T follicular helper cell (primary cell): ENCODE measurements around the gene ZFPM1.
A peak's percentile ranks its signal among the peaks of the same experiment; 100 is the strongest.

Source experiments
- DNase-seq: peaks from one replicate; pipeline ENCODE4 v3.0.0-alpha.2; 2020; ENCODE audit warnings: low read depth

ZFPM1 gene

DNA sequence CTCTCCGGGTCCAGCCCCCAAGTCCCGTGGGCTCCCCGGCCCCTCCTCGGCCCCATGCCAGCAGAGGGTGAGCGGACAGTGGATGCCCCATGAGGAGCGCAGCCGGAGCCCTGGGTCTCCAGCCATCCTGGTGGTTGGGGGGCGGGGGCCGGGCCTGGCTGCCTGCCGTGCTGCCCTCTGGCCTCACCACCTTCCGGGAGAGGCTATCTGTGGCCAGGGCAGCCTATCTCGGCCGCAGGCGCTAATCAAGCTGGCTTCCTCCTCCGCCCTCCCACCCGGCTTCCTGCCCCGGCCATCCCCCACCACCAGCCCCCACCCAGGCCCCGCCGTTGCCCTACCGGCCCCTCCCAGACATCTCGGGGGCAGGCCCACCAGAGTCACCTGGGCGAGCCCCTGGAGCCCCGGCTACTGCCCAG, 46.8 kb downstream of the ZFPM1 start:
- DNase-seq, result no peak

DNA sequence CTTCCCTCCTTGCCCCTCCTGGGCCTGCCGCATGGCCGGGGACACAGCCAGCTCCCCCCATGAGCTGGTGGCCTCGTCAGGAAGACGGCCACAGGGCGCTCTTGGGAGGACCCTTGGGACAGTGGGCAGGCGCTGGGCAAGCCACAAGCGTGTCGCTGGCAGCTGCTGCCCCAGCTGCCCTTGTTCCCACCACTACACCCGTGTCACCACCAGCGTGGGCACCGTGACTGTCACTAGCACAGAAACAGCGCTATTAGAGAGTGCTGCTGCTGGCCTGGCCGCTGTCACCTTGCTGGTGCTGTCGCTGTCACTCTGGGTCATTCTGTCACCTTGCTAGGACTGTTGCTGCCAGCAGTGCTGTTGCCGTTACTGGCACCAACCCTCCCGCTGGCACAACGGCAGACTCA, 47.2 kb downstream of the ZFPM1 start:
- no peak for DNase-seq

DNA sequence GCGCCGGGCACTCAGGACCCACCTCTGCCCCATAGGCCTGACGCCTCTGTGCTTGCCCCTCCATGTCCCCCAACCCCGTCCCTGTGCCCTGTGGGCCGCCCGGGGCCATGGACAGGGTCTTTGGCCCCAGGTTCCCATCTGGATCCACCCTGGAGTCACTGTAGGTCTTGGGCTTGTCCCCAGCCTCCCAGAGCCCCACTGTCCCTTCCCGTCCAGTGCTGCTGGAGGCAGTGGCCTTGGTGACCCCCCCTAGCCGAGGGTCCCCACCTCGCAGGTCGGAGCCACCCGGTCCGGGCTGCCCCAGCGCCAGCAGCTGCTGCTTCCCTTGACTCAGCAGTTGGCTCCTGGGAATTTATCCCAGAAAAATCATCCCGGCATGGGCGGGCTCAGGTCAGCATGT, 49.3 kb downstream of the ZFPM1 start:
- DNase-seq, result no peak

DNA sequence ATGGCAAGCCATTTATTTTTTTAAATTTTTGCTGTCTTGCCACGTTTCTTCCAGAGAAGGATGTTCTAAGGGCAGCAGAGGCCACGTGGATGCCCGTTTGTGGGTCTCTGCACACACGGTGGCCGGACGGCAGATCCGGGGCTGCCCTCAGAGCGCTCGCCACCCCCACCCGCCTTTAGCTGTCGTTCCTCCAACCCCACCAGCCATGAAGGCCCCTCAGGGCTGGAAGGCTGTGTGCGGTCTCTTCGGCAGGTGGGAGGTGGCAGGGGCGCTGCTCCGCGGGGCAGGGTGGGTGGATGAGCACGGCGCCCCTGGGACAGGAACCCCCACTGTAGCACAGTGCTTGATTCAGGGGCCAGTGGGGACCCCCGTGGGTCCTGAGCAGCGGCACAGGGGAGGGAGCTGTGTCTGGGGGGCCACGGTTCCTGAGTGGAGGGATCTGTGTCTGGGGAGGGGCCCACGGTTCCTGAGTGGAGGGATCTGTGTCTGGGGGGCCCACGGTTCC, 49.7 kb downstream of the ZFPM1 start:
- no peak for DNase-seq

DNA sequence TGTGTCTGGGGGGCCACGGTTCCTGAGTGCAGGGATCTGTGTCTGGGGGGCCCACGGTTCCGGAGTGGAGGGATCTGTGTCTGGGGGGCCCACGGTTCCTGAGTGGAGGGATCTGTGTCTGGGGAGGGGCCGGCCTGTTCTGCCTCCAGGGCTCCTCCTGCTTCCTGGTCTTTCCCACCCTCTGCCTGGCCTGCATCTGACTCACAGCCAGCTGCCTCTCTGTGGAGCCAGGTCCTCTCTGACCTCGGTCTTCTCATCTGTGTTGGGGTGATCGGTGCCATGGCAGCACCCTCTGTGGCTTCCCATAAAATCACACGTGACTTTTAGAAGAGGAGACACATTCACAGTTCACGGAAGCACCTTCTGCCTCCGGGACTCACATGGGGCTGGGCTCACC, 50.3 kb downstream of the ZFPM1 start:
- no peak for DNase-seq

DNA sequence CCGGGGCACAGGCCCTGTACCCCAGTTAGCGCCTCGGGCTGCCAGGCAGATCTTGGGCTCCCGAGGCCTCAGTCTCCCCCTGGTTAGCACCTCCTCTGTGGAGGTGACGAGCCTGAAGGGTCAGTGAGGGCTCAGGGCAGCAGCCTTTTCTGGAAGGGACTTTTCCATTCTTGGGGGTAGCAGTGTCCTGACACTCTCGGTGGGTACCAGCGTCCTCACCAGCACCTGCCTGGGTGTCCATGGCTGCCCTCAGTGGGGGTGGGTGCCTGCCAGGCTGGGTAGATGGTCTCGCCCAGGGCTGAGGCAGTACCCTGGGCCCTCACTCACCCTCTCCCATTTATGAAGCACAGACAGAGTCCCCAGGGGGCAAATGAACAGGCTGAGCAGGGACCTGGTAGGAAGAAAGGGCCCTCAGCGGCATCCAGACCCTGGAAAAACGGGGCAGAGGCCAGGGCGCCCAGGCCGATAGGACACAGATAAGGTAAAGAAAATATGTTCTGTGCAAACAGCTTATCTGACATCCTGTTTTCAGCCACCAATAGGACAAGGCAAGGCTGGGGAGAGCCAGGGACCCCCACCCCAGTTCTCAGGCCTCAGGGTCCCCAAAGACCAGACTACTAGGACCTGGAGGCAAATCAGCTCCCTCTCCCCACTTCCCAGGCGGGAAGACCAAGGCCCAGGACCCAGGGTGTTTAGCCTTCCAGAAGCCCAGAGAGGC, 50.9 kb downstream of the ZFPM1 start:
- DNase-seq, result no peak

DNA sequence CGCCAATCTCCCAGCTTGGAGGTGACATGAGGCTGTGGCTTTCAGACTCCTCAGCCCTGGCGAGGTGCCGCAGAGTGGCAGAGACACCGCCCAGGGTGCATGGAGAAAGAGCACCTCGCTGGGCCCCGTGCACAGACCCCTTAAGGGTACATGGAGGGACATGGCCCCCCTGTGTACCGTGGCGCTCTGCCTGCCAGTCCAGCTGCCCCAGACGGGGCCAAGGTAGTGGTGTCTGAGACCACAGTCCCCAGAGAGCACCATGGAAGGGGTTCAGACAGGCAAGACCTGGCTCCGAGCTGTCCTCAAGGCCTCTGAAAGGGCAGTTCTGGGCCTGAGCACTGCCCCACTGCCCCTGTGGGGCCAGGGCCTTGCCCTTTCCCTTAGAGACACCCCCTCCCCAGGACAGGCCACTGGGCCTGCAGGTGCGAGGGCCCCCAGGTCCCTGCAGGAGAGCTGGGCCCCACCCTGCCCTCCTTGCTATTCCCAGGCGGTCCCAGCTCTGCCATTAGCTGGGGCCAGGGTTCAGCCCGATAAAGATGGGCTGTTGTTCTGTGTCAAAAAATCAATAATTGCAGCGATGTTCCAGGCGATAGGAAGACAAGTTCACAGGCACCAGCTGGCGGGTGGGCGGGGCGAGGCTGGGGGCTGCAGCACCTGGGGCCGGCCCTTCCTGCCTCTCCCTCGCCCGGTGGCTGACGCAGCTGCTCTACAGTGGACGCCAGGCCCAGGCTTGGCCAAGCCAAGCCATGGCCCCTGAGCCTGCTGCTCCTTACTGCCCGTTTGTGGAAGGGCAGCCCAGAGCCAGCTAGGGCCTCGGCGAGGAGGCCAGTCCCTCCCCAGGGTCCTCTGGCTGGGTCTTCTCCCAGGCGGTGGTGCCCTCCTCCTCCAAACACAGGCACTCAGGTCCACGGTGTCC, 51.7 kb downstream of the ZFPM1 start:
- no peak for DNase-seq

DNA sequence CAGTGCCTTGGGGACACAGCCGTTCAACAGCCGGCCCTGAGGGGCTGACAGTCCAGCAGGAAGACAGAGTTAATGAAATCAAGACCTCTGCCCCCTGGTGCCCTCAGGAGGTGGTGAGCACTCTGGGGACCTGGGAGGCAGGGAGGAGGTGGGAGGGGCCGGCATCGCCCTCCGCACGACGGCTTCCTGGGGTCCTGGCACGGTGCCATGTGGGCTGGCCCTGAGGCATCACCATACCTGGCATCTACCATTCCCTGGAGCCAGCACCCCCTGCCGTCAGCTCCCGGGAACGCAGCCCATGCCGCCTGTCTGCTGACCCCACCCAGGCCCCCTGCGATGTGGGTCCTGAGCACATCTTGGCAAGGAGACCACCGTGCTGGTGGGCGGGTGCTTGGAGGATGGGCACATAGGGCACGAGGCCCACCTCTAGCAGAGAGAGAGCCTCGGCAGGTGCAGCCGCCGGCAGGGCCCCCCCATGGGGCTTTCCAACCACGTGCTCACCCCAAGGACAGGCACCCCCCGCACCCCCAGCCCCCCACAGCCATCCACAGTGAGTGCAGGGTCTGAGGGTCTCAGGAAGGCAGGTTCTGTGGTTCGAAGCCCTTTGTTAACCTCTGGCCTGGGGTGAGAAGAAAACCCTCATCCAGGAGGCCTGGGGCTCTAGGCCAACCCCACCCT, 52.5 kb downstream of the ZFPM1 start:
- DNase-seq, result peak; percentile 63

DNA sequence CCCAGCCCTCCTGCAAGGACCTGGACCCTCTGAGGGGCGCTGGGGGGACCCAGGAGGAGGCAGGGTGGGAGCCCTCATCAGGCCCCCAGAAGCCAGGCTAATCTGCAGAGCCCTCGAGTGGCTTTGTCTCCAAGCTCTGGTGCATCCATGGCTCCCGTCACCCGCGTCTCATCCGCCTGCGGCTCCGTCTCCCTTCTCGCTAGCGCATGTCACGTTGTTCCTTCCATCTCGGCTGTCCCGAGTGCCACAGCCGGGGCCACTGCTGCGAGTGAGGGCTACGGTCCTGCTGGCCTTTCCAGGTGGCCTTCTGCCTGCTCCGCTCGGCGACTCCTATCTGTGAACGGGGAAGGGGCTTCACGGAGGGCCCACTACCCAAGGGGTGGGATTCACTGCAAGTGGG, 53.6 kb downstream of the ZFPM1 start:
- no peak for DNase-seq

DNA sequence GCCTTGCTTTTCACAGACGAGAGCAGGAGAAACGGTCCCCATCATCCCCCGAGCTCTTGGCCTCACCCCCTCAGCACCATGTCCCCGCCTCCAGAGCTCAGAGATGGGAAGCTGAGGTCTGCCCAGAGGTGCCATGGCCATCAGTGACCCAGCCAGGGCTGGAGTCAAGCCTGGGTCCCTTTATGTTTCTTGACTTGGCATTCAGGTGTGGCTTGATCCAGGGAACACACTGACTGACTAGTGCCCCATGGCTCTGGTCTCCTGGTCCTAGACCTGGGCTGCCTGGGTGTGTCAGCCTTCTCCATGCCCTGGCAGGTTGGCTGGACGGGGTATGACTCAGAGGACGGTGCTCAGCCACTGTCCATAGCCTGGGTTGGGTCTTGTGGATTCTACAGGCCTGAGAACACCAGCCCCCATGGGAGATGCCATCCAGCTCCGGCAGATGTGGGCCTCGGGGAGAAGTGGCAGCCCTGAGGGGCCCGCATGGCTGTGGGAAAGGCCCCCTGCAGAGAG, 54.2 kb downstream of the ZFPM1 start:
- DNase-seq, result no peak

DNA sequence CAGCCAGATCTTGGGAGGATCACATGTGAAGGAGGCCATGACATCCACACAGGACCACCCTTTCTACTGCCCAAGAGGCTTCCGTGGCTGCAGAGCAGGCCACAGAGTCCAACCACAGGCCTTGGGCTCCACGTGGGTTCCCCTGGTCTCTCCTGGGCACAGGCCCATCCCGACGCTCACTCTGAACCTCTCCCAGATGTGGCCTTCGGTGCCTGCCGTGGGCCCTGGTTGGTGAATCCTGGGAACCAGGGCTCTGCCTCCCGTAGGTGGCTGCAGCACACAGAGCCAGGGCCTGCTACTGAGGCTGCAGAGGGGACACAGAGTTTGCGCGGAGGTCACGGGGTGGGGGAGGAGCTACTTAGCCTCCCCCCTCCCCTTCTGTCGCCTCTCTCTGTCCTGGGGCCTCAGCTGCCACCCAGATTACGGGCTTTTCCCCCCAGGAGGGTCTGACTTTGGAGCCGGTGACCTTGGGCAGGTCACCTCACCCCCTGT, 55.3 kb downstream of the ZFPM1 start:
- DNase-seq, result no peak

DNA sequence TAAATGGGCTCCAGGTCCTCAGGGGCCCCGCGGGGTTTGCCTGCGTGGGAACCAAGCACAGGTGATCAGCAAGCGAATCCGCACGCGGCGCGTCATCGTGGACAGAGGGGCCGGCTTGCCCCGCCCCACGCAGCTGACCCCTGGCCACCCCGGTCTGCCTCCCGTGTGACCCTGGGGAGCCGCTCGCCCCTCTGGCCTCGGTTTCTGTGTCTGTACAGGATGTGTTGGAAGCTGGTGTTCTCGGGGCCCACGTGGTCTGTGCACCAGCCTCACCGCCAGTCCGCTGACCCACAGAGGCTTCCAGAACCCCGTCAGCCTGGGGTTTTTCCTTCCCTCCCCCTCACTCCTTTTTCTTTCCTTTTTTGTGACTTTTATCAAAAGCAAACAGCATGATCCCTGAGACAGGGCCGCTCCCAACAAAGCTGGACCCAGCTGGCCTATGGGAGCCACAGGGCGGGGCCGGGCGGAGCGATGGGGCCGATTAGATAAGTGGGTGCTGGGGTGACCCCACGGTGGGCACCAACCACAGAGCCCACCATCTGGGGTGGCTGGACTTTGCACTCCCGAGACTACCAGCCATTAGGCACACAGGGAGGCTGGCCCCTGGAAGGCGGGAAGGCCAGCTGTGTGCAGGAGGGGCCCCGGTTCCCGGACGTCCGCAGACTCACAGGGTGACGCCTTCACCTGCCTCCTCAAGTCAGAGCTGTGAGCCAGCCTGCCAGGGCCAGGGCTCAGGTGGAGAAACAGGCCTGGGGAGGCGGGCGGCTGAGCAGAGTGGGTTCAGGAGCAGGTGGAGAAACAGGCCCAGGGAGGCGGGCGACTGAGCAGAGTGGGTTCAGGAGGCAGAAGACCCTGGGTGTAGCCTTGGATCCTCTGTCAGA, 56.0 kb downstream of the ZFPM1 start:
- no peak for DNase-seq

DNA sequence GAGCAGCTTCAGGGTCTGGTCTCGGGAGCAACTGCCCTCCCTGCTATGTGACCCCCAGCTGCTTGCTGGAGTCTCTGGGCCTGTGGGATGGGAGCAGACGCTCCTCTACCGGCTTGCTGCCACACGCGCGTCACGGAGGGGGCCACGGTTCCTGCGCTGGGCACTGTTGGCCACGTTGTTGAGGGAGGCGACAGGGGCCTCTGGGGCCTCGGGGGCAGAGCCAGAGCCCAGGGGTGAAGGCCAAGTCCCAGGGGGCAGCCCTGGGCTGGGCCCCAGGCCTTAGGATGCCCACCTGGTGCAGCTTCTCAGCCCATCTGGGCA, 56.6 kb downstream of the ZFPM1 start:
- no peak for DNase-seq

DNA sequence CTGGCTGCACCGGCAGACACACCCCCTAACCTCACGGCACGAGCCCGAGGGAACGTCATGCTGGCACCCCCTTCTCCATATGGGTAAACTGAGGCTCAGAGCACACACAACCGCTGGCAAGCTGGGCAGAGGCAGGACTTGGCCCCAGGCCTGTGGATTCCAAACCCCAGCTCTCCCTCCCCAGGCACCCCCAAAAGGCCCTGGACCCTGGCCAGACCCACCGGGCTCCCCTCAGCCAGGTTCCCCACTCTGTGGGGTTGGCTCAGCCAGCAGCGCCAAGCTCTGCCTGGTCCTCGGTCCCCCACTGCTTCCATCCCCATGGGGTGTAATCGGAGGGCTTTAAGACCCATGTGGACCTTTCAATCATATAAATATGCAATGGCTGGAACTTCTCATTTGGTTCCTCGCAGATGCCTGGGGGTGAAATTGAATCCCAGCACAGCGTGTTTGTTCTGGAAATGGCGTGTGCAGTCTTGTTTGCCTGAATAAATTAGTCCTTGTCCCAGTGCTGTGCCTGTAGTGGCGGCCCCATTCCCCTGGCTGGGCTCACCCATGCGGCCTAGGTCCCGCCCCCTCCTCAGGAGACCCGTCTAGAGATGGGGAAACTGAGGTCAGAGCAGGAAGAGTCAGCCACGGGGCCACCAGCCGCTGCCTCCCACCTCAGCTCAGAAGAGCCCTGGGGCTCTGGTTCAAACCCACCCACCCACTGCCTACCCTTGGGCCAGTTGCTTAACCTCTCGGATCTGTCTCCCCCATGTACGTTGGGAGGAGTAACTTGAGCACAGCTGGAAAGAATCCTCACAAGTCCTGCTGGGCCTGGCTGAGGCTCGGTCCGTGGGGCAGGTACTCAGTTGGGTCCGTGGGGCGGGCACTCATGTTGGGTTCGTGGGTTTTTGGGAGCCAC, 57.3 kb downstream of the ZFPM1 start:
- no peak for DNase-seq

DNA sequence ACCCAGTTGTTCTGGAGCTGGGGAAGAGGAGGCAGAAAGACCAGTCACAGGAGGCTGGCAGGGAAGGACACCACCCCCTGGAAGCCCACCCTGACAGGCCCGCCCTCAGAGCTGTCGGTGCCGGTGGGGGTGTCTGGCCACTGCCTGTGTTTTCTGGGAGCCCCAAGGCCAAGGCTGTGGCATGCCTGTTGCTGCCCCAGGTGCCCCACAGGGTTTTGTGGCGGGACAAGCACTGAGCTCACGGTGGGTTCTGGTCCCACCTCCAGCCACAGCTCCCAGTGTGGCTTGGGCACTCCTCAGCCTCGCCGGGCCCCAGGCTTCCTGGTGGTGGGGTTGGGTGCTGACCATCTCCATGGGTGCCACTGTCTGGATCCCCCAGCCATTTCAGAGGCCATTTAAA, 58.0 kb downstream of the ZFPM1 start:
- DNase-seq, result no peak

DNA sequence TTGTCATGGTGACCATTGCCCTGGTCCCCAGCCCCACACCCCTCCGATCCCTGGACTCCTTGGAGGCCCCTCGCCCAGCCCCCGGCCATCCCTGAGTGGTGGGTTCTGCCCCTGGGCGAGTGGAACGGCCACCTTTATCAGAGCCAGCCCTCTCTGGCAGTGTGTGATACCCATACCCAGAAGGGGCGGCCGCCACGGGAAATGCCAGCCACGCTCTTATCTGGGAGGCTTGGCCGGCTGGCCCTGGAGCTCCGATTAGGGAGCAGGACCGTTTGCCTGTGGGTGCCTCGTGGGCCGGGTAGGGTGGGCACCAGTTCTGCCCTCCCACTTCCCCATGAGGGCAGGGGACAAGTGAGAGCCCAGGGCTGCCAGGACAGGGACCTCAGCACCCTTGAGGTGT, 58.8 kb downstream of the ZFPM1 start:
- no peak for DNase-seq

DNA sequence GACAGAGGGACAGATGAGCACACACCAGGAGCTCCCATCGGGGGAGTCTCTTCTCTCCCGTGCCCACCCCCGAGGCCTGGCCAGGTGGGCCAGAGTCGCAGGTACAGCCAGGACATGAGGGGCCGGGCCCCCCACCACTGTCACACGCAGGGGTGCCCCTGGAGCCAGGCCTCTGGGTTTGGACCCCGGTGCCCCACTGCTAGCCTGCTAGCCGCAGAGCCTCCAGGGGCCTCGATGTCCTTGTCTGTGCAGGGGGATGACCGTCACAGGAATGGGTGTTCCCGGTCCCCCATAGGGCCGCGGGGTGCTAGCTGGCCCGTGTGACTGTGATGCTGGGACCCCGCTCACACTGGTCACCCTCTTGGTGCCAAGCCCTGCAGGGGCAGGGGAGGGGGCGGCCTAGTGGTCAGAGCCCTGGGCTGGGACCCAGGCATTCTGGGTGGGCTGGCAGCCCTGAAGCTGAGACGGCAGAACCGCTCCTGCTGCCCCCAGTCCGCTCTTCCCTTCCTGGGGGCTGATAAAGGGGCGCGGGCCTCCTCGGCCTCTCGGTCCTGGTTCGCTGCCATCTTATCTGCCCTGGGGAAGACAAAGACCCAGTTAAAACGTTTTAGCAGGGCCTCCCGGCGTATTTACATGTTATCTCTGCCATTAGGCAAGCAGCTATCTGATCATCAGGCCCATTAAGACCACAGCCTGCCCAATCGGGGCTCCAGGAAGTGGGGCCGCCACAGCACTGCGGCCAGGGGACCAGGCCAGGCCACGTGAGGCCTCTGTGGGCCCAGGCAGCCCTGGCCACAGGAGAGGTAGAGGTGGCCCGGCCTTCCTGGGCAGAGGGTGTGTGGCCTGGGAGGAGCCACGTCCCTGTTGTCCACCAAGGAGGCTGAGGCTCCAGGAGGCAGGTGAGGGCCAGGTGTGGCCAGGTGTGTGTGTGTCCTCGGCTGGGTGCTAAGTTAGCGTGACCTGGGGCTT, 59.9 kb downstream of the ZFPM1 start:
- DNase-seq, result no peak

DNA sequence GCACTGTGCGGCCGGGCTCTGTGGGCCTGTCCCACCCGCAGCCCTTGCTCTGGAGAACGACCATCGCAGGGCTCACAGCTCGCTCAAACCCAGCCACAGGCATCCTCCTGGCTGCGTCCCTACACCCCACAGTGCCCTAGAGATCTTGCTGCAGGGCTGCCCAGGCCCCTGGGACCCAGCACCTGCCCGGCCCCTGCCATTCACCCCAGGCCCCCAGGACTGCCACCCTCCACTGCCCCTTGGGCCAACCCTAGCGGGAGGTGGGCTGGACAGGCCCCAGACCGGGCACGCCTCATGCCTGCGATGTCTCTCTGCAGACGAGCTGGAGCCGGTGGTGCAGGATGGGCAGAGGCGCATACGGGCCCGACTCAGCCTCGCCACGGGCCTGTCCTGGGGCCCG, 61.0 kb downstream of the ZFPM1 start:
- DNase-seq, result no peak
